HL-60 (cell line): ENCODE data around the gene TSC22D1.

ENCODE experiments used
- DNase-seq, 2 experiments: peaks; one replicate each; pipeline ENCODE4 v3.0.0-alpha.2; 2010 to 2020; ENCODE audit warnings: low read depth in 1 of 2, low spot score in 1 of 2
- H3K27ac ChIP-seq: fragments of 250-450 bp; sonication (Bioruptor Pico); replicated peaks from 2 replicates; pipeline ENCODE4 v1.5.1; 2020; ENCODE audit warnings: mild to moderate bottlenecking, moderate library complexity
- H3K27me3 ChIP-seq: fragments of 250-450 bp; sonication (Bioruptor Pico); 2 replicates; pipeline ENCODE4 v1.5.1; 2021; ENCODE audit warnings: mild to moderate bottlenecking, moderate library complexity; ENCODE audit not compliant: insufficient read depth, poor library complexity, severe bottlenecking
- H3K4me3 ChIP-seq: replicated peaks from 2 replicates; pipeline ENCODE4 v1.5.1; 2011; ENCODE audit warnings: mild to moderate bottlenecking, control low read depth, low read length; ENCODE audit not compliant: insufficient read depth
- CTCF ChIP-seq: IDR thresholded peaks from one replicate; pipeline ENCODE4 v1.5.1; 2011; ENCODE audit warnings: low read length, control low read depth, inconsistent platforms; ENCODE audit not compliant: insufficient read depth
- GABPA ChIP-seq: IDR thresholded peaks from 2 replicates; pipeline ENCODE4 v1.6.1; 2012; ENCODE audit warnings: low read depth
- POLR2AphosphoS5 ChIP-seq: IDR thresholded peaks from 2 replicates; pipeline ENCODE4 v1.6.1; 2012; ENCODE audit warnings: low read depth
- SPI1 ChIP-seq: IDR thresholded peaks from 2 replicates; pipeline ENCODE4 v1.6.1; 2012; ENCODE audit warnings: low read depth, mild to moderate bottlenecking, borderline replicate concordance
- TF ChIP-seq, protein P1 (sequence below): IDR thresholded peaks from 2 replicates; pipeline ENCODE4 v1.6.1; 2012; ENCODE audit warnings: low read depth; ENCODE audit not compliant: insufficient replicate concordance

TSC22D1 gene

GRCh38 chr13:44487989-44488388, 88.1 kb downstream of the TSC22D1 start:
- Histone ChIP-seq H3K27ac (no peak overlapping the region), H3K4me3 (no peak overlapping the region), H3K27me3 (peaks cover 2% of the 10 kb centered on the region)
- no peak for DNase-seq
- TF ChIP-seq GABPA: no peak
- TF ChIP-seq, protein P1, sequence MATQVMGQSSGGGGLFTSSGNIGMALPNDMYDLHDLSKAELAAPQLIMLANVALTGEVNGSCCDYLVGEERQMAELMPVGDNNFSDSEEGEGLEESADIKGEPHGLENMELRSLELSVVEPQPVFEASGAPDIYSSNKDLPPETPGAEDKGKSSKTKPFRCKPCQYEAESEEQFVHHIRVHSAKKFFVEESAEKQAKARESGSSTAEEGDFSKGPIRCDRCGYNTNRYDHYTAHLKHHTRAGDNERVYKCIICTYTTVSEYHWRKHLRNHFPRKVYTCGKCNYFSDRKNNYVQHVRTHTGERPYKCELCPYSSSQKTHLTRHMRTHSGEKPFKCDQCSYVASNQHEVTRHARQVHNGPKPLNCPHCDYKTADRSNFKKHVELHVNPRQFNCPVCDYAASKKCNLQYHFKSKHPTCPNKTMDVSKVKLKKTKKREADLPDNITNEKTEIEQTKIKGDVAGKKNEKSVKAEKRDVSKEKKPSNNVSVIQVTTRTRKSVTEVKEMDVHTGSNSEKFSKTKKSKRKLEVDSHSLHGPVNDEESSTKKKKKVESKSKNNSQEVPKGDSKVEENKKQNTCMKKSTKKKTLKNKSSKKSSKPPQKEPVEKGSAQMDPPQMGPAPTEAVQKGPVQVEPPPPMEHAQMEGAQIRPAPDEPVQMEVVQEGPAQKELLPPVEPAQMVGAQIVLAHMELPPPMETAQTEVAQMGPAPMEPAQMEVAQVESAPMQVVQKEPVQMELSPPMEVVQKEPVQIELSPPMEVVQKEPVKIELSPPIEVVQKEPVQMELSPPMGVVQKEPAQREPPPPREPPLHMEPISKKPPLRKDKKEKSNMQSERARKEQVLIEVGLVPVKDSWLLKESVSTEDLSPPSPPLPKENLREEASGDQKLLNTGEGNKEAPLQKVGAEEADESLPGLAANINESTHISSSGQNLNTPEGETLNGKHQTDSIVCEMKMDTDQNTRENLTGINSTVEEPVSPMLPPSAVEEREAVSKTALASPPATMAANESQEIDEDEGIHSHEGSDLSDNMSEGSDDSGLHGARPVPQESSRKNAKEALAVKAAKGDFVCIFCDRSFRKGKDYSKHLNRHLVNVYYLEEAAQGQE: no peak
- no peak for TF ChIP-seq CTCF
- no peak for TF ChIP-seq POLR2AphosphoS5
- no peak for TF ChIP-seq SPI1

GRCh38 chr13:44484562-44485138, 91.5 kb downstream of the TSC22D1 start:
- no peak for DNase-seq
- Histone ChIP-seq H3K4me3 (no peak overlapping the region), H3K27ac (no peak overlapping the region), H3K27me3 (no peaks in the 10 kb centered on the region)
- TF ChIP-seq SPI1 (no peak), CTCF (no peak), POLR2AphosphoS5 (no peak), GABPA (no peak)
- TF ChIP-seq, protein P1: no peak

GRCh38 chr13:44474122-44474910, 101.8 kb downstream of the TSC22D1 start:
- H3K4me3 ChIP-seq: no peak overlapping the region

More at GRCh38 chr13:44474122-44474910, 101.8 kb downstream of the TSC22D1 start:
- DNase-seq: no peak
- H3K27ac ChIP-seq: no peak overlapping the region
- TF ChIP-seq CTCF (no peak), POLR2AphosphoS5 (no peak), GABPA (no peak), SPI1 (no peak)
- TF ChIP-seq, protein P1: no peak
- no peaks in the 10 kb centered on the region for H3K27me3 ChIP-seq
